NT2/D1 (cell line): ENCODE data around the gene CES2.
"Not testable (repeated sequence)": the region's sequence is repeated elsewhere in the genome, so short reads cannot be mapped to it uniquely, and the experiment has no call there.

Source experiments
- DNase-seq: peaks from one replicate; pipeline ENCODE4 v3.0.0-alpha.2; 2011; ENCODE audit warnings: low read depth, low spot score
- H3K27me3 ChIP-seq: 2 replicates; pipeline ENCODE4 v1.6.0; 2011; ENCODE audit warnings: mild to moderate bottlenecking; ENCODE audit not compliant: insufficient read length, insufficient read depth
- H3K36me3 ChIP-seq: 2 replicates; pipeline ENCODE4 v1.6.1; 2011; ENCODE audit warnings: mild to moderate bottlenecking, low read length, mixed read lengths; ENCODE audit not compliant: insufficient read depth, insufficient read length
- H3K4me1 ChIP-seq: 2 replicates; pipeline ENCODE4 v1.5.1; 2011; ENCODE audit not compliant: insufficient read depth, insufficient read length
- H3K4me3 ChIP-seq: 2 replicates; pipeline ENCODE4 v1.5.1; 2011; ENCODE audit warnings: low read depth; ENCODE audit not compliant: insufficient read length
- H3K9ac ChIP-seq: 2 replicates; pipeline ENCODE4 v1.6.0; 2011; ENCODE audit warnings: low read depth; ENCODE audit not compliant: insufficient read length
- H3K9me3 ChIP-seq: 2 replicates; pipeline ENCODE4 v1.5.1; 2011; ENCODE audit warnings: mild to moderate bottlenecking, low read length; ENCODE audit not compliant: insufficient read depth
- SUZ12 ChIP-seq: IDR thresholded peaks from 2 replicates; pipeline ENCODE4 v1.6.1; 2011; ENCODE audit not compliant: insufficient read length, insufficient read depth; ENCODE audit errors: extremely low read depth
- YY1 ChIP-seq: IDR thresholded peaks from 2 replicates; pipeline ENCODE4 v1.6.1; 2011; ENCODE audit not compliant: insufficient read length, insufficient read depth
- ZNF274 ChIP-seq: IDR thresholded peaks from 2 replicates; pipeline ENCODE4 v1.6.1; 2011; ENCODE audit warnings: mild to moderate bottlenecking, low read depth, low read length

Gene CES2

GRCh38 chr16:66977341-66978113 is 42.2 kb downstream of the CES2 start:
- peak; percentile 76 for DNase-seq
- Histone ChIP-seq H3K4me3 (no peak overlapping the region), H3K27me3 (no peaks in the 10 kb centered on the region), H3K36me3 (no peaks in the 10 kb centered on the region), H3K4me1 (peaks cover 16% of the 10 kb centered on the region), H3K9me3 (peaks cover 9% of the 10 kb centered on the region; the same call in 1 of the 2 replicates), H3K9ac (peak overlapping the region; percentile 27)
- TF ChIP-seq SUZ12 (no peak), YY1 (no peak), ZNF274 (no peak)

- H3K9me3 ChIP-seq, result peaks cover 1% of the 10 kb centered on the region; the same call in 1 of the 2 replicates
- no peaks in the 10 kb centered on the region for H3K36me3 ChIP-seq
- H3K27me3 ChIP-seq, result no peaks in the 10 kb centered on the region
- DNase-seq, result no peak
- H3K4me3 ChIP-seq, result no peak overlapping the region
- H3K9ac ChIP-seq, result no peak overlapping the region
- TF ChIP-seq SUZ12 (no peak), YY1 (no peak), ZNF274 (no peak)
- peaks cover 6% of the 10 kb centered on the region for H3K4me1 ChIP-seq
These were observed 43.8 kb downstream of the CES2 start for GRCh38 chr16:66979011-66979717.

GRCh38 chr16:66983033-66983432 is 47.7 kb downstream of the CES2 start:
- no peak for TF ChIP-seq SUZ12
- Histone ChIP-seq H3K4me1 (no peaks in the 10 kb centered on the region), H3K27me3 (no peaks in the 10 kb centered on the region), H3K9ac (no peak overlapping the region), H3K36me3 (no peaks in the 10 kb centered on the region), H3K9me3 (no peaks in the 10 kb centered on the region), H3K4me3 (no peak overlapping the region)
- no peak for DNase-seq

- no peaks in the 10 kb centered on the region for H3K4me1 ChIP-seq
- H3K9me3 ChIP-seq, result no peaks in the 10 kb centered on the region
- TF ChIP-seq YY1 (no peak), ZNF274 (no peak), SUZ12 (no peak)
- no peak overlapping the region for H3K9ac ChIP-seq
- no peaks in the 10 kb centered on the region for H3K36me3 ChIP-seq
- H3K4me3 ChIP-seq, result no peak overlapping the region
- no peaks in the 10 kb centered on the region for H3K27me3 ChIP-seq
- no peak for DNase-seq
These were observed 49.6 kb downstream of the CES2 start for GRCh38 chr16:66984892-66985311.

GRCh38 chr16:66986559-66986958 is 51.2 kb downstream of the CES2 start:
- H3K27me3 ChIP-seq, result no peaks in the 10 kb centered on the region
- H3K4me1 ChIP-seq, result no peaks in the 10 kb centered on the region
- H3K36me3 ChIP-seq, result no peaks in the 10 kb centered on the region
- H3K4me3 ChIP-seq, result no peak overlapping the region
- no peak for TF ChIP-seq SUZ12
- no peak for TF ChIP-seq YY1
- no peak for TF ChIP-seq ZNF274
- no peak overlapping the region for H3K9ac ChIP-seq
- no peak for DNase-seq
- H3K9me3 ChIP-seq, result no peaks in the 10 kb centered on the region

GRCh38 chr16:66988197-66988788 is 53.0 kb downstream of the CES2 start, which contains the start of gene CES4A:
TSS of gene CES4A (plus strand) at chr16:66988589. CDS start at chr16:66988773, 184 bp downstream.
- Histone ChIP-seq H3K4me3 (no peak within 1 kb of the TSS), H3K9me3 (no peaks in the 10 kb centered on the region), H3K9ac (no peak within 1 kb of the TSS), H3K4me1 (no peaks in the 10 kb centered on the region), H3K36me3 (no peaks in the 10 kb centered on the region), H3K27me3 (no peaks in the 10 kb centered on the region)
- no peak for DNase-seq
- TF ChIP-seq ZNF274 (no peak), YY1 (no peak), SUZ12 (no peak)

GRCh38 chr16:66991545-66992077 is 56.3 kb downstream of the CES2 start:
- Histone ChIP-seq H3K4me1 (no peaks in the 10 kb centered on the region), H3K9ac (no peak overlapping the region), H3K27me3 (no peaks in the 10 kb centered on the region), H3K9me3 (no peaks in the 10 kb centered on the region), H3K4me3 (no peak overlapping the region), H3K36me3 (no peaks in the 10 kb centered on the region)
- no peak for TF ChIP-seq SUZ12
- TF ChIP-seq YY1, result no peak
- no peak for TF ChIP-seq ZNF274
- no peak for DNase-seq

GRCh38 chr16:66993558-66993957 is 58.2 kb downstream of the CES2 start:
- H3K36me3 ChIP-seq, DNase-seq, H3K4me1 ChIP-seq, H3K9me3 ChIP-seq, H3K27me3 ChIP-seq, H3K9ac ChIP-seq, H3K4me3 ChIP-seq: not testable (repeated sequence)
